Spleen (tissue), 11 donors: ENCODE results near the gene VTI1A. TPM values are rescaled to one million over a fixed set of nuclear protein-coding genes. Genes with fewer than 3 reads are reported as not detected.

Source experiments
- DNase-seq: peaks from one replicate; pipeline ENCODE4 v3.0.0-alpha.2; 2020
- H3K27ac ChIP-seq, 8 donors: fragments of 200-600 bp; sonication (generic) in 7 of 8; 1 replicate in 4 of 8; 2 replicates in 4 of 8; pipeline versions ENCODE4 v1.5.0 to v1.8.0; 2016 to 2021; ENCODE audit warnings: inconsistent platforms in 4 of 8, mild to moderate bottlenecking in 4 of 8, moderate library complexity in 1 of 8
- H3K27me3 ChIP-seq, 7 donors: fragments of 200-600 bp; sonication (generic) in 6 of 7; replicated peaks in 1 of 7; 1 replicate in 4 of 7; 2 replicates in 3 of 7; pipeline versions ENCODE4 v1.5.0 to v1.8.0; 2016 to 2021; ENCODE audit warnings: inconsistent platforms in 3 of 7, mild to moderate bottlenecking in 1 of 7
- H3K36me3 ChIP-seq, 6 donors: fragments of 200-600 bp; sonication (generic) in 5 of 6; 1 replicate in 4 of 6; 2 replicates in 2 of 6; pipeline versions ENCODE4 v1.5.0 to v1.8.0; 2016 to 2021; ENCODE audit warnings: inconsistent platforms in 2 of 6
- H3K4me1 ChIP-seq, 6 donors: fragments of 200-600 bp; sonication (generic) in 5 of 6; 1 replicate in 3 of 6; 2 replicates in 3 of 6; pipeline versions ENCODE4 v1.5.0 to v1.8.0; 2016 to 2021; ENCODE audit warnings: inconsistent platforms in 3 of 6
- H3K4me3 ChIP-seq, 8 donors: fragments of 200-600 bp; sonication (generic) in 7 of 8; 1 replicate in 4 of 8; 2 replicates in 4 of 8; pipeline versions ENCODE4 v1.5.0 to v1.8.0; 2016 to 2021; ENCODE audit warnings: inconsistent platforms in 4 of 8, mild to moderate bottlenecking in 4 of 8, moderate library complexity in 2 of 8
- H3K9me3 ChIP-seq, 8 donors: fragments of 200-600 bp; sonication (generic) in 7 of 8; 1 replicate in 4 of 8; 2 replicates in 4 of 8; pipeline versions ENCODE4 v1.5.0 to v1.8.0; 2016 to 2021; ENCODE audit warnings: inconsistent platforms in 4 of 8
- POLR2A ChIP-seq, 3 donors: fragments of 450-650 bp; IDR thresholded peaks; one replicate each; pipeline ENCODE4 v1.5.1; 2017; ENCODE audit warnings: antibody characterized with exemption in 3 of 3, mild to moderate bottlenecking in 1 of 3
- POLR2AphosphoS5 ChIP-seq, 3 donors: sonication (generic); formaldehyde crosslinking; IDR thresholded peaks; one replicate each; pipeline ENCODE4 v1.5.1; 2017; ENCODE audit warnings: antibody characterized with exemption in 3 of 3
- WGBS, 5 donors: extraction: QIAGEN DNeasy Blood & Tissue Kit in 3 of 5; methylation state at CpG; one replicate each; pipeline versions ENCODE4 v1.1.5 to v1.1.7; 2013 to 2018; 5-methylcytosine and 5-hydroxymethylcytosine counted together
- intact Hi-C: fragments of 100-400 bp; cut with DNase I; formaldehyde crosslinking; loops from one replicate; pipeline ENCODE4 v1.15.0; 2023; ENCODE audit warnings: low total_unique reads
- polyA plus RNA-seq, 3 donors: library from polyadenylated mRNA; stranded (reverse); fragments of 200-250 nt; gene quantifications; one replicate each; pipeline ENCODE4 v1.2.1, GENCODE V29; 2013
- total RNA-seq, 7 donors: library from RNA; depleted of rRNA in 3 of 7; stranded (reverse); fragments of >200 nt in 3 of 7; fragmentation: NEBNext Ultra II Directional in 4 of 7; extraction: Animal tissue kit (Norgen Biotek cat#: 25700) in 4 of 7; gene quantifications; one replicate each; pipeline versions ENCODE4 v1.1.0 to v1.2.1, GENCODE V29; 2016 to 2021
- TF ChIP-seq, protein P1 (sequence below), 11 experiments: fragments of 200-600 bp in 7 of 11; fragments of 450-650 bp in 4 of 11; sonication (generic) in 4 of 11; IDR thresholded peaks in 8 of 11; conservative IDR thresholded peaks in 3 of 11; 1 replicate in 7 of 11; 2 replicates in 4 of 11; pipeline versions ENCODE4 v1.4.0 to v1.8.0; 2016 to 2021; ENCODE audit warnings: antibody characterized with exemption in 11 of 11, inconsistent platforms in 4 of 11, mild to moderate bottlenecking in 1 of 11
- donor health status: healthy with polysubstance abuse.
- donor health status: DM: no; HTN: no; CAD: no; lungs with moderate emphysema.
- donor health status: DM: no; HTN: no; CAD: no.
- donor health status: Bipolar disorder and iron deficiency.
- donor health status: healthy.
- donor health status: DM: no; HTN: no; CAD: no.
- donor health status: DM: yes; HTN: yes; CAD: no.

VTI1A gene
- total and polyA plus RNA-seq, 10 donors, result 7.8 to 129 (median 56.2) TPM

DNA sequence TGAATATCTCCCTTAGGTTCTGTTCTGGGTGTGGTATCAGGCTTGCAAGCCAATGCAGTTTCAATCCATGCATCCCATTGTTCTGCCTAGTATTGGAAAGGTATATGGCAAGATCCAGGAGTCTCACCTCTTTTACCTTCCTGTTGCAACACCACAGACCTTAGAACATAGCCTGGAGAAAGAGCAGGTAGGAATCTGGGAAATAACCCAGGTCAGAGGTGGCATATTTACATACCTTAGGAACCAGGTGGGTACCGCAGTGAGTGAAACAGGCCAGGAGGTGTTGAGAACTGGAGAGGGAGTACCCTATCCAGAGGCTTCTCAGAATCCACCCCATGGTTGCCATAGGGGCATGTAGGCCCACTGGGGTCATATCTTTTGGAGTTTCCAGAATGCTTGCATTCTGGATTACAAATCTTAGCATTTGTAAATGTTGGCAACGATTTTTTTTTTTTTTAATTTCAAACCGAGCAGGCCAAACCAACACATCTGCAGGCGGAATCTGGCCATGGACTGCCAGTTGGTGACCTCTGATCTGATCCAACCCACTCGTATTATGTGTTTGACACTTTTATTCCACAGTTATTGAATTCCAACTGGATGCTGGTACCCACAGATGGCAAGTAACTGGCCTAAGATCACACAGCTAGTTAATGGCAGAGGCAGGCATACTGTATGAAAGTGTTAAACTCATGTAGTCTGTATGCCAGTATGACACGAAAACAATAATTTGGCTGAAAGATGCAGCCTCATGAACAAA, 322.8 kb downstream of the VTI1A start:
- Histone ChIP-seq H3K36me3 (peaks cover 0 to 21% (median 0%) of the 10 kb centered on the region in 6 donors), H3K27ac (no peak overlapping the region), H3K9me3 (no peaks in the 10 kb centered on the region), H3K4me1 (no peaks in the 10 kb centered on the region), H3K27me3 (no peaks in the 10 kb centered on the region), H3K4me3 (no peak overlapping the region)
- no peak for DNase-seq
- TF ChIP-seq POLR2A (IDR thresholded peaks at IDR 0.05), result no peak
- TF ChIP-seq POLR2AphosphoS5 (IDR thresholded peaks at IDR 0.05), result no peak
- TF ChIP-seq, protein P1, sequence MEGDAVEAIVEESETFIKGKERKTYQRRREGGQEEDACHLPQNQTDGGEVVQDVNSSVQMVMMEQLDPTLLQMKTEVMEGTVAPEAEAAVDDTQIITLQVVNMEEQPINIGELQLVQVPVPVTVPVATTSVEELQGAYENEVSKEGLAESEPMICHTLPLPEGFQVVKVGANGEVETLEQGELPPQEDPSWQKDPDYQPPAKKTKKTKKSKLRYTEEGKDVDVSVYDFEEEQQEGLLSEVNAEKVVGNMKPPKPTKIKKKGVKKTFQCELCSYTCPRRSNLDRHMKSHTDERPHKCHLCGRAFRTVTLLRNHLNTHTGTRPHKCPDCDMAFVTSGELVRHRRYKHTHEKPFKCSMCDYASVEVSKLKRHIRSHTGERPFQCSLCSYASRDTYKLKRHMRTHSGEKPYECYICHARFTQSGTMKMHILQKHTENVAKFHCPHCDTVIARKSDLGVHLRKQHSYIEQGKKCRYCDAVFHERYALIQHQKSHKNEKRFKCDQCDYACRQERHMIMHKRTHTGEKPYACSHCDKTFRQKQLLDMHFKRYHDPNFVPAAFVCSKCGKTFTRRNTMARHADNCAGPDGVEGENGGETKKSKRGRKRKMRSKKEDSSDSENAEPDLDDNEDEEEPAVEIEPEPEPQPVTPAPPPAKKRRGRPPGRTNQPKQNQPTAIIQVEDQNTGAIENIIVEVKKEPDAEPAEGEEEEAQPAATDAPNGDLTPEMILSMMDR (IDR thresholded peaks at IDR 0.05 in 8 of 11, conservative IDR thresholded peaks at IDR 0.05 in 3 of 11), result no peak
- 94 to 98% (median 95%) methylated on average over 6 of the region's 6 CpGs for WGBS, 5 donors
- intact Hi-C loops, result no loop called here

DNA sequence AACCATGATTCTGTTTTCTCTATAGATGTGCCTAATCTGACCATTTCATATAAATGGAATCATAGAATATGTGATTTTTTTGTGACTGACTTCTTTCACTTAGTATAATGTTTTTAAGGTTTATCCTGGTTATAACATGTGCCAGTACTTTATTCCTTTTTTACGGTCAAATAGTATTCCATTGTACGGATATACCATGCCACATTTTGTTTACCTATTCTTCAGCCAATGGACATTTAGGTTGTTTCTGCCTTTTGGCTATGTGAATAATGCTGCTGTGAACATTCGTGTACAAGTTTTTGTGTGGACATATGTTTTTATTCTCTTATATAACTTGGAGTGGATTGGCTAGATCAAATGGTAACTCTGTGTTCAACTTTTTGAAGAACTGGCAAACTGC, 324.7 kb downstream of the VTI1A start:
- Histone ChIP-seq H3K9me3 (no peaks in the 10 kb centered on the region), H3K4me1 (no peaks in the 10 kb centered on the region), H3K36me3 (peaks cover 0 to 23% (median 0%) of the 10 kb centered on the region in 6 donors), H3K27me3 (no peaks in the 10 kb centered on the region), H3K27ac (no peak overlapping the region), H3K4me3 (no peak overlapping the region)
- DNase-seq, result no peak
- WGBS, 5 donors, result 81 to 99% (median 96%) methylated on average over 3 of the region's 3 CpGs
- TF ChIP-seq POLR2AphosphoS5 (IDR thresholded peaks at IDR 0.05) (no peak), POLR2A (IDR thresholded peaks at IDR 0.05) (no peak)
- TF ChIP-seq, protein P1 (IDR thresholded peaks at IDR 0.05 in 8 of 11, conservative IDR thresholded peaks at IDR 0.05 in 3 of 11), result no peak
- intact Hi-C loops, result no loop called here

DNA sequence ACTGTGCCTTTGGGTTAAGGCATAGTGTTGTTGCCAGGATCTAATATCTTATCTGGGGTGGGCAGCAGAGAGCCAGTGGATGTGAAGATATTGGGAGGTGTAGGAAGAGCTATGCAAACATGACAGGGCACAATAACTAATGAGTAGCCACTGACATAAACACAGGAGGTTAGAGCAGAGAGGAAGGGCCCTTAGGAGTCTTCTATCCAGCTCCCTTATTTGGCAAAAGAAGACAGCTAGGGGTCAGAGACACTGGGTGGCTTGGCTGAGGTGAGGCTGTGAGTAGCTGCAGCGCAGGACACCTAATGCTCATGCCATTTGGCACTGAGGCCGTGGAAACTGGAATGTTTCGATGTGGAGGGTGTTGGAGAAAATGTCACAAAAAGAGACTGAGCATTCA, 326.8 kb downstream of the VTI1A start:
- intact Hi-C loops, result no loop called here
- 94 to 100% (median 96%) methylated on average over 3 of the region's 3 CpGs for WGBS, 5 donors
- Histone ChIP-seq H3K27me3 (no peaks in the 10 kb centered on the region), H3K27ac (no peak overlapping the region), H3K4me3 (no peak overlapping the region), H3K9me3 (no peaks in the 10 kb centered on the region), H3K36me3 (peaks cover 0 to 28% (median 0%) of the 10 kb centered on the region in 6 donors), H3K4me1 (no peaks in the 10 kb centered on the region)
- DNase-seq, result no peak
- TF ChIP-seq, protein P1 (IDR thresholded peaks at IDR 0.05 in 8 of 11, conservative IDR thresholded peaks at IDR 0.05 in 3 of 11), result no peak
- TF ChIP-seq POLR2A (IDR thresholded peaks at IDR 0.05) (no peak), POLR2AphosphoS5 (IDR thresholded peaks at IDR 0.05) (no peak)

DNA sequence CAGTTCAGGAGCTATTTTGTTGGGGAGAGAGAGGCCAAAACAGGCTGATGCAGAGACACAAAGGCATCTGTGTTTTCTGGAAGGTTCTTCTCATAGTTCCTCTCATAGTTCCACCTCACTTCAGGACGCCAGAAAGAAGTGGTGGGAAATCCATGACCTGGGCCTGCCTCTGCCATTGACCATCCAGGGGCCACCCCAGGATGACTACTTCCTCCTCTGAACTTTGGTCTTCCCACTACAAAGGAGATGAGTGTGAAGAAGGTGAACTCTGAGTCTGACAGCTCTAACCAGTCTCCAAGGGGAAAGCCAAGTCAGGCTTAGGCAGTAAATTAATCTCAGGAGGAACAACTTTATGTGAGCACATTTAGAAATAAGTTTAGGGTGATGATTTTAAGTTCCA, 327.2 kb downstream of the VTI1A start:
- TF ChIP-seq POLR2A (IDR thresholded peaks at IDR 0.05) (no peak), POLR2AphosphoS5 (IDR thresholded peaks at IDR 0.05) (no peak)
- TF ChIP-seq, protein P1 (IDR thresholded peaks at IDR 0.05 in 8 of 11, conservative IDR thresholded peaks at IDR 0.05 in 3 of 11), result no peak
- H3K36me3 ChIP-seq, result peaks cover 0 to 28% (median 0%) of the 10 kb centered on the region in 6 donors
- 67 to 84% (median 80%) methylated on average over 1 of the region's 1 CpG for WGBS, 5 donors
- no peaks in the 10 kb centered on the region for H3K9me3 ChIP-seq
- no peak overlapping the region for H3K27ac ChIP-seq
- H3K27me3 ChIP-seq, result no peaks in the 10 kb centered on the region
- H3K4me3 ChIP-seq, result no peak overlapping the region
- intact Hi-C loops, result no loop called here
- H3K4me1 ChIP-seq, result no peaks in the 10 kb centered on the region
- DNase-seq, result no peak
